Measurements from ENCODE around the gene LCE3E. TPM values are rescaled to one million over a fixed set of nuclear protein-coding genes. Genes with fewer than 3 reads are reported as not detected.

Gene LCE3E
- total RNA-seq, 1 donor from 2014 or later, result not detected

DNA sequence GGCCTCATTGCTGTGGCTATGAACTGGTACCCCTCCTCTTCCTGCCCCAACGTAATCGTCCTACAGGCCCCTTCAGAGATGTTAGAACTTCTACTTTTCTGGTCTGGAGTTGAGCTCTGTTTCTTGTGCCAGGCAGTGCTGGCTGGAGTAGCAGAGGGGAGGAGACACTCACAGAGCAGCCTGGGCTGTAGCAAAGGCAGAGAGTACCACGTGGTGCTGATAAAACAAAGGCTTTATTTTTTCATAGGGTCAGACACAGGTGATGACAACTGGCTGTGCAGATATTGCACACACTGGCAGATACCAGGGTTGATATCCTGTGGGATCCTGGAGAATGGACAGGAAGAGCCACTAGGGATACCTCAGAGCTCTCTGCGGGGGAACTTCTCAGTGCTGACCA, 29.1 kb downstream of the LCE3E start:
- no peak for DNase-seq (ENCODE audit: low read depth)

DNA sequence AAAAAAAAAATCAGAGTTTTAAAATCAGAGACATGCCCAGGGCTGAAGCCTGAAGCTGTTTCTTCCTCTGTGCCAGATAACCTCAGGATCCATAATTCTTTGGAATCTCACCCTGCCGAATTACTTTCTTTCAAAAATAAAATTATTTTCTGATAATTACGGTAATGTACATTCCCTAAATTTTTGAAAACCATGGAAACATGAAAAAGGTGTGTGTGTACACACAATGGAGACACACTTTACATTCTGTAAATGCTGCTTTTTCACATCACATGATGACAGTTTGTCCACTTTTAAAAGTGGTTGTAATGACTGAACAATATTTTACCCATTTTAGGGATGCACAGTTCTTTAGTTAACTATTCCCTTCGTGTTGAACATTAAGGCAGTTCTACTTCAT, 30.8 kb downstream of the LCE3E start:
- DNase-seq (ENCODE audit: low read depth), result no peak
- TF ChIP-seq, protein P1, sequence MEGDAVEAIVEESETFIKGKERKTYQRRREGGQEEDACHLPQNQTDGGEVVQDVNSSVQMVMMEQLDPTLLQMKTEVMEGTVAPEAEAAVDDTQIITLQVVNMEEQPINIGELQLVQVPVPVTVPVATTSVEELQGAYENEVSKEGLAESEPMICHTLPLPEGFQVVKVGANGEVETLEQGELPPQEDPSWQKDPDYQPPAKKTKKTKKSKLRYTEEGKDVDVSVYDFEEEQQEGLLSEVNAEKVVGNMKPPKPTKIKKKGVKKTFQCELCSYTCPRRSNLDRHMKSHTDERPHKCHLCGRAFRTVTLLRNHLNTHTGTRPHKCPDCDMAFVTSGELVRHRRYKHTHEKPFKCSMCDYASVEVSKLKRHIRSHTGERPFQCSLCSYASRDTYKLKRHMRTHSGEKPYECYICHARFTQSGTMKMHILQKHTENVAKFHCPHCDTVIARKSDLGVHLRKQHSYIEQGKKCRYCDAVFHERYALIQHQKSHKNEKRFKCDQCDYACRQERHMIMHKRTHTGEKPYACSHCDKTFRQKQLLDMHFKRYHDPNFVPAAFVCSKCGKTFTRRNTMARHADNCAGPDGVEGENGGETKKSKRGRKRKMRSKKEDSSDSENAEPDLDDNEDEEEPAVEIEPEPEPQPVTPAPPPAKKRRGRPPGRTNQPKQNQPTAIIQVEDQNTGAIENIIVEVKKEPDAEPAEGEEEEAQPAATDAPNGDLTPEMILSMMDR (conservative IDR thresholded peaks at IDR 0.05; ENCODE audit: low read depth, low read length), result no peak
- H3K4me3 ChIP-seq (ENCODE audit: low read depth, low read length), result no peak overlapping the region

More for the DNA sequence above, 29.1 kb downstream of the LCE3E start:
- H3K4me3 ChIP-seq (ENCODE audit: low read depth, low read length), result no peak overlapping the region
- TF ChIP-seq, protein P1 (conservative IDR thresholded peaks at IDR 0.05; ENCODE audit: low read depth, low read length), result no peak

DNA sequence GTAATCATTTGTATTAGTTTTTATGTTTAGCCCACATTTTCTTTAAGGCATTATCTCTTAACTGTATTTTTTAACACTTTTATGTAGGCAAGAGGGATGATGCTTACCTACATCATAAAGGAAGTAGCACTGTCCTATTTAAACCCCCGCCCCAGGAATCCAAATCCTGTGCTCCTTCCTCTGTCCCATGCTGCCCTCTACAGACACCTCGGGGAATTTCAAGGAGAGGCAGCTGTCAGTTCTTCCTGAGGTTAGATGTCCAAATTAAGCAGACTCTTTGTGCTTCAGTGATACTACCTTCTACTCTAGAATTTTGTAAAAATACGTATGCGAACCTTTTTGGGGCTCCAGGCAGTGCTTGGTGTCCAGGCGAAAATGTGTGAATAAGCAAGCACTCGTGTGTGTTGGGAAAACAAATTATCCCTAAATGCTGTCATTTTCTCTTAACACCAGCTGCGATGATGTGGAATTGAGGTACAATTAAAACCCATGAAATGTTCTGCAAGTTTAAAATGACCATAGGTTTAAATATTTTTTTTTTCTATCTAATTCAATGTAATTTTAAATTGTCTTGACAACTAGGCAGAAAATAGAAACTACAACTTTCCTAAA, 33.1 kb downstream of the LCE3E start:
- TF ChIP-seq, protein P1 (conservative IDR thresholded peaks at IDR 0.05; ENCODE audit: low read depth, low read length), result peak; percentile 92
- DNase-seq (ENCODE audit: low read depth), result peak; percentile 6
- H3K4me3 ChIP-seq (ENCODE audit: low read depth, low read length), result no peak overlapping the region

DNA sequence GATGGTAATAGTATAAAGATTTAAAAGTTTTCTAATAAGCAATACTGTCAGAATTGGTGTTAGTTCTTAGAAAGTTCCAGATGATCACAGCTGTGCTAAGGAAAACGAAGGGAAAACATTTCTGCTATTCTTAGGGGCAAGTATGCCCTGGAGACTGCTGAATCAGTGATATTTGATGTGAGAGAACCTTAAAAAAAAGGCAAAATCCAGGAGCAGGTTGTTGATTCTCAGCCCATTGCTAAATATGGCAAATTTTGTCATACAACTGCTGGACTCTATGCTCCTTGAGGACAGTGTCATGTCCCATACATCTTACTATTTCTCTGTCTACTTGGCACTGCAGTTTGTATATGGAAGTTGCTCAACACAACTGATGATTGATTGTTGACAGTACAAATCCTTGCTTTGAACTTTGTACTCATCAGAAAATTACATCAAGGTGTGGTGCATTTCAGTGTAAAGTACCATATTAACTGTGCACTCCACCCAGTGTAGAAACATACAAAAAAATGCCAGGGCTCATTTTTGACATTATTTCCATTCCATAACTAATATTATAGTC, 41.4 kb downstream of the LCE3E start:
- no peak for DNase-seq (ENCODE audit: low read depth)
- no peak overlapping the region for H3K4me3 ChIP-seq (ENCODE audit: low read depth, low read length)
- TF ChIP-seq, protein P1 (conservative IDR thresholded peaks at IDR 0.05; ENCODE audit: low read depth, low read length), result no peak

DNA sequence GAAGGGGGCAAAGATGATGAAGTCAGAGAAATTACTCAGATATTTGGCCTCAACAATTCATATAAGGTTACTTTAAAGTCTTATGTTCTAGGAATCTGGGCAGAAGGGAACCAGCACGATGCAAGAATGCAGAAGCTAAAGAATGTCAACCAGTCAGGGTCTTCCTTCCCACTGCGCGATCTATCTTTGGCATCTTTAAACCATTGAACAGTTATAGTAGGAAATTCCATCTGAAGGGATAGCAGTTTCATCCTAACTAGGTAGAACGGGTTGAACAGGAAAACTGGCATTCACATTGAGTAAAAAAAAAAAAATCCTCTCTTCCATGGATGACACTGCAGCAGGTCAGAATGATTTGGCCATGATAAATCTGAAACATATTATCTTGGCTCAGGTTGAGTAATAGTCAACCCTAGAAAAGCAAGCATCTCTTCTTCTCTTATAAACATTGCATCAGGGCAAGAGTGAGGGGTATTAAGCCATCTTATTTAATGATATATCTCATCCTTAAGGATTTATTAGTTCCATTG, 46.0 kb downstream of the LCE3E start:
- no peak for DNase-seq (ENCODE audit: low read depth)
- H3K4me3 ChIP-seq (ENCODE audit: low read depth, low read length), result no peak overlapping the region
- TF ChIP-seq, protein P1 (conservative IDR thresholded peaks at IDR 0.05; ENCODE audit: low read depth, low read length), result no peak

DNA sequence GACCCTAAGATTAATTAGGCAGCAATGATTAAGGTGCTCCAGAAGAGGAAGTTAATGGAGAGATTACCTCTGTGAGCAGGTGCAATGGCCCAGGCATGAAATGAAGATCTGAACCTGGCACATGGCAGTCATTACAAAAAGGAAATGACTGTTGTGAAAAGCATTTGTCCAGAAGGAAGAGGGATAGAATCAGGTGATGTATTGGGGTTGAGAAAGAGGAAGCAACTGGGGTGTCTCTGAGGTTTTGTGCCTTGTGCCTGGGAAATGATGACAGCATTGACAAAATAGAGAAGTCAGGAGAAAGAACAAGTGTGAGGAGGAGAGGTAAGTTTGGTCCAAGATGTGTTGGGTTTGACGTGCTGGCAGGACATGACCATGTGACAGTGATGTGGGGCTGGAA, 46.7 kb downstream of the LCE3E start:
- TF ChIP-seq, protein P1 (conservative IDR thresholded peaks at IDR 0.05; ENCODE audit: low read depth, low read length), result no peak

More for the DNA sequence above, 46.7 kb downstream of the LCE3E start:
- DNase-seq (ENCODE audit: low read depth), result no peak
- H3K4me3 ChIP-seq (ENCODE audit: low read depth, low read length), result no peak overlapping the region
